Measurements from ENCODE around the gene C10orf71. TPM values are rescaled to one million over a fixed set of nuclear protein-coding genes. Genes with fewer than 3 reads are reported as not detected.

The C10orf71 gene
- total and polyA plus RNA-seq, 2 of the 8 experiments (the other 6 are each of a cell fraction or from before 2014, with no cell fraction given): not detected

GRCh38 chr10:49347342-49347741 lies 48.4 kb downstream of the C10orf71 start:
- no peak overlapping the region for H4K91ac ChIP-seq (replicated peaks; ENCODE audit: insufficient read length, low read length)
- H2BK120ac ChIP-seq (replicated peaks; ENCODE audit: low read depth, low read length): no peak overlapping the region
- H2BK20ac ChIP-seq (ENCODE audit: low read length): no peak overlapping the region
- H3K79me2 ChIP-seq (ENCODE audit: control insufficient read depth in 1 of 2, insufficient read depth in 2 of 2, low read length in 2 of 2): no peaks in the 10 kb centered on the region
- H3K79me1 ChIP-seq (ENCODE audit: low read depth, low read length): no peaks in the 10 kb centered on the region
- no peak overlapping the region for H2BK5ac ChIP-seq (ENCODE audit: low read depth, low read length)
- H2BK12ac ChIP-seq (ENCODE audit: low read depth, low read length): no peak overlapping the region
- no peak overlapping the region for H3K27ac ChIP-seq (ENCODE audit: low read depth, low read length)
- H3K18ac ChIP-seq (ENCODE audit: extremely low read depth, low read length): no peak overlapping the region
- H3K27me3 ChIP-seq (replicated peaks in 1 of 4; ENCODE audit: control insufficient read depth in 3 of 4, extremely low read depth in 1 of 4, insufficient read depth in 3 of 4, low read length in 3 of 4): no peaks in the 10 kb centered on the region
- no peak overlapping the region for H4K5ac ChIP-seq (ENCODE audit: insufficient read length, low read depth, low read length)
- WGBS, 2 experiments (ENCODE audit: extremely low coverage in 1 of 2, insufficient coverage in 1 of 2, insufficient read length in 1 of 2, insufficient replicate concordance in 2 of 2, low coverage in 1 of 2, low lambda C conversion rate in 2 of 2, missing lambda C conversion rate in 1 of 2): 95% methylated on average over 4 of the region's 4 CpGs; no CpG with 5 or more reads in 1 of the 2 experiments
- no peak for FAIRE-seq
- no peak overlapping the region for H3K4me2 ChIP-seq (ENCODE audit: insufficient read depth in 1 of 2, low read depth in 2 of 2, low read length in 2 of 2)
- no peak overlapping the region for H2BK15ac ChIP-seq (ENCODE audit: low read length)
- no peak for DNase-seq (ENCODE audit: low read depth in 1 of 2, low spot score in 2 of 2)
- H2AFZ ChIP-seq (ENCODE audit: low read length): no peak overlapping the region
- no peak for TF ChIP-seq EZH2 (IDR thresholded peaks at IDR 0.05; ENCODE audit: low read depth, low read length, severe bottlenecking)
- no peak for TF ChIP-seq JUN (IDR thresholded peaks at IDR 0.05; ENCODE audit: low read depth, low read length)
- no peak for TF ChIP-seq TAF7 (optimal IDR thresholded peaks at IDR 0.05; ENCODE audit: borderline replicate concordance, low read depth, low read length)
- TF ChIP-seq FOSL1 (IDR thresholded peaks at IDR 0.05; ENCODE audit: insufficient read depth, low read depth, low read length): no peak
- no peak for TF ChIP-seq CTCF (IDR thresholded peaks at IDR 0.05; ENCODE audit: control extremely low read depth in 1 of 3, insufficient read depth in 1 of 3, low read depth in 1 of 3, low read length in 3 of 3)
- no peak for TF ChIP-seq SP1 (IDR thresholded peaks at IDR 0.05; ENCODE audit: low read depth, low read length)
- TF ChIP-seq RNF2 (IDR thresholded peaks at IDR 0.05; ENCODE audit: borderline replicate concordance, low read depth, low read length, missing control alignments, poor library complexity, severe bottlenecking): no peak
- no peak for TF ChIP-seq ATF2 (IDR thresholded peaks at IDR 0.05; ENCODE audit: low read length)
- TF ChIP-seq KDM4A (IDR thresholded peaks at IDR 0.05; ENCODE audit: low read depth, low read length, severe bottlenecking): no peak
- no peak overlapping the region for H3K9ac ChIP-seq (replicated peaks in 1 of 4; ENCODE audit: extremely low read depth in 1 of 4, low read depth in 3 of 4, low read length in 3 of 4)
- POLR2A ChIA-PET (ENCODE audit: partially characterized antibody): no interaction called here
- H3K23ac ChIP-seq (ENCODE audit: insufficient read length): no peak overlapping the region
- no peaks in the 10 kb centered on the region for H3K4me1 ChIP-seq (replicated peaks in 1 of 4; ENCODE audit: control insufficient read depth in 3 of 4, insufficient read depth in 4 of 4, low read length in 3 of 4)
- no peak overlapping the region for H3K56ac ChIP-seq (replicated peaks; ENCODE audit: insufficient read length, low read depth, low read length)
- no peak overlapping the region for H3K14ac ChIP-seq (ENCODE audit: insufficient read length)
- no peaks in the 10 kb centered on the region for H4K20me1 ChIP-seq (replicated peaks in 1 of 2; ENCODE audit: control insufficient read depth in 1 of 2, insufficient read depth in 2 of 2, low read length in 2 of 2)
- no peak overlapping the region for H4K8ac ChIP-seq (ENCODE audit: extremely low read depth, insufficient read depth, low read length)
- H3K9me3 ChIP-seq (ENCODE audit: insufficient read depth in 2 of 2, low read depth in 1 of 2, low read length in 1 of 2): no peaks in the 10 kb centered on the region
- no peak overlapping the region for H2AK5ac ChIP-seq (ENCODE audit: low read depth, low read length)
- H3K4me3 ChIP-seq (ENCODE audit: extremely low read depth in 1 of 4, insufficient read depth in 2 of 4, low read depth in 3 of 4, low read length in 4 of 4): no peak overlapping the region
- H3K36me3 ChIP-seq (ENCODE audit: control insufficient read depth in 2 of 4, insufficient read depth in 4 of 4, low read length in 3 of 4): no peaks in the 10 kb centered on the region
- H3K23me2 ChIP-seq (ENCODE audit: low read depth, low read length): no peaks in the 10 kb centered on the region
- CTCF ChIA-PET (ENCODE audit: partially characterized antibody): interaction anchor here (0.9 kb wide), 1 partner anchor 165 kb away, joined by 3 read pairs; no protein-coding TSS in a partner anchor
- no peak overlapping the region for H3K4ac ChIP-seq (replicated peaks; ENCODE audit: insufficient read length, low read depth, low read length)
